ENCODE data around the gene C2orf69.
"Not testable (repeated sequence)": the region's sequence is repeated elsewhere in the genome, so short reads cannot be mapped to it uniquely, and the experiment has no call there.

Gene C2orf69

DNA sequence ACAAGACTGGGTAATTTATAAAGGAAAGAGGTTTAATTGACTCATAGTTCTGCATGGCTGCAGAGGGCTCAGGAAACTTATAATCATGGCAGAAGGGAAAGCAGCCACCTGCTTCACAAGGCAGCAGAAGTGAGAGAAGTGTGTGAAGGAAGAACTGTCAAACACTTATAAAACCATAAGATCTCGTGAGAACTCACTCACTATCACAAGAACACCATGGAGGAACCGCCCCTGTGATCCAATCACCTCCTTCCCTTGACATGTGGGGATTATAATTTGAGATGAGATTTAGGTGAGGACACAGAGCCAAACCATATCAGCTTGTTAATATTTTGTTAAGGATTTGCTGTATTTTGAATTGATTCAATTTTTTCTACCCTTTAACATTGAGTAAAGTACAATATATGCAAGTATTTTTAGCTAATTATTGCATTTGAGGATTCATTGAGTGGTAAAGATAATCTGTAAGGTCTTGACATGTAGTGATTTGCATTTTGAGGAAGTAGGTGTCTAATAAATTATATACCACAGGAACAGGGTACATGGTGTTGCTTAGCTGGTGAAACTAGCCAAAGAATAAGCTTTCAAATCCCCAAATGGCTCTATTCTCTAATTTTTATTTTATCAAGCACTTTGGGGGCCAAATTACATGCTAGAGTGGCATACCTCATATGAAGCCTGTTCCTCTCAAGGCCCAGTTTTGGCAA is 3.9 kb upstream of the C2orf69 start:
- CTCF ChIA-PET: no interaction called here
- POLR2A ChIA-PET: no interaction called here
- DNase-seq (ENCODE audit: low read depth, low spot score): no peak
- H3K4me3 ChIP-seq (ENCODE audit: low read depth, low read length): no peak overlapping the region
- TF ChIP-seq CTCF (IDR thresholded peaks at IDR 0.05; ENCODE audit: insufficient read depth, low read length, missing control alignments): no peak

GRCh38 chr2:199910338-199911051 is 598 bp upstream of the C2orf69 start:
- ChIA-PET CTCF (interaction anchor here (1.1 to 1.2 kb wide), 2 partner anchors 15 to 48 kb away, joined by 3 read pairs; no protein-coding TSS in a partner anchor), POLR2A (no interaction called here)
- DNase-seq (ENCODE audit: low read depth, low spot score): no peak
- TF ChIP-seq CTCF (IDR thresholded peaks at IDR 0.05; ENCODE audit: insufficient read depth, low read length, missing control alignments): no peak
- H3K4me3 ChIP-seq (ENCODE audit: low read depth, low read length): peak overlapping the region; percentile 52

GRCh38 chr2:199911877-199912161 is 726 bp downstream of the C2orf69 start:
- TF ChIP-seq CTCF (IDR thresholded peaks at IDR 0.05; ENCODE audit: insufficient read depth, low read length, missing control alignments): no peak
- POLR2A ChIA-PET: no interaction called here
- CTCF ChIA-PET: no interaction called here
- peak overlapping the region; percentile 97 for H3K4me3 ChIP-seq (ENCODE audit: low read depth, low read length)
- DNase-seq (ENCODE audit: low read depth, low spot score): no peak

GRCh38 chr2:199912553-199913114 is 1.5 kb downstream of the C2orf69 start:
- H3K4me3 ChIP-seq (ENCODE audit: low read depth, low read length): peak overlapping the region; percentile 97
- POLR2A ChIA-PET; CTCF ChIA-PET; DNase-seq (ENCODE audit: low read depth, low spot score): not testable (repeated sequence)

DNA sequence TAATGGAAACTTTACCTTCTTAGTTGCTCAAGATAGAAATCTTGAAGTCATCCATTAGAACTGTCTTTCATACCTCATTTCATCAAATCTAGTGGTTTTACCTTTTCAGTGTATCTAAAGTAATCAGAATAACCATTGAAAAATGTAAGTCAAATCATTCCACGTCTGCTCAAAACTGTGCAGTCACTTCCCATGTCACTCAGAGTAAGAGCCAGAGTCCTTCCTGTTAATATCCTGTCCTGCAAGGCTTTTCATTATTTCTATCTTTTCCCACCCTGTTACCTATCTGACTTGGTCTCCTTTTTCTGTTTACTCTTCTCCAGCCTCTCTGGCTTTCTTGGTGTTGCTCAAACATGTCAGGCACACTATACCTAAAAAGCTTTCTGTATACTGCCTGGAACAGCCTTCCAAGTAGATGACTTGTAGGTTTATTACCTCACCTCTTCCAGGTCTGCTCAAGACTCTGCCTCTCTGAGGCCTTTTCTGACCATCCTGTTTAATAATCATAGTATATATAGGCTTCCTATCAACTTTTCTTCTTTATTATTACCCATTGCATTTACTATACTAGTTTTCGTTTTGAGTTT is 3.4 kb downstream of the C2orf69 start:
- TF ChIP-seq CTCF (IDR thresholded peaks at IDR 0.05; ENCODE audit: insufficient read depth, low read length, missing control alignments): no peak
- no peak for DNase-seq (ENCODE audit: low read depth, low spot score)
- ChIA-PET CTCF (no interaction called here), POLR2A (no interaction called here)
- no peak overlapping the region for H3K4me3 ChIP-seq (ENCODE audit: low read depth, low read length)

DNA sequence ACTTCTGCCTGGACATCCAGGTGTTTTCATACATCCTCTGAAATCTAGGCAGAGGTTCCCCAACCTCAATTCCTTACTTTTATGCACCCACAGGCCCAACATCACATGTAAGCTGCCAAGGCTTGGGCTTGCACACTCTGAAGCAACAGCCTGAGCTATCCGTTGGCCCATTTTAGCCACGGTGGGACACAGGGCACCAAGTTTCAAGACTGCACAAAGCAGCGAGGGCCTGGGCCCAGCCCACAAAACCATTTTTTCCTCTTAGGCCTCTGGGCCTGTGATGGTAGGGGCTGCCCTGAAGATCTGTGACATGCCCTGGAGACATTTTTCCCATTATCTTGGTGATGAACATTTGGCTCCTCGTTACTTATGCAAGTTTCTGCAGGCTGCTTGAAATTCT is 5.9 kb downstream of the C2orf69 start:
- CTCF ChIA-PET: no interaction called here
- TF ChIP-seq CTCF (IDR thresholded peaks at IDR 0.05; ENCODE audit: insufficient read depth, low read length, missing control alignments): no peak
- POLR2A ChIA-PET: no interaction called here
- no peak for DNase-seq (ENCODE audit: low read depth, low spot score)
- H3K4me3 ChIP-seq (ENCODE audit: low read depth, low read length): no peak overlapping the region
